OCI-LY1 (cell line): ENCODE measurements around the gene CRADD.
A peak's percentile ranks its signal among the peaks of the same experiment; 100 is the strongest.

ENCODE experiments used
- H2AFZ ChIP-seq: fragments of 200-600 bp; sonication (generic), shearing (Covaris generic); 2 replicates; pipeline ENCODE4 v1.6.0; 2014; ENCODE audit warnings: antibody characterized with exemption, mild to moderate bottlenecking, low read length
- H3F3A ChIP-seq: fragments of 200-600 bp; sonication (generic), shearing (Covaris generic); 2 replicates; pipeline ENCODE4 v1.6.0; 2014; ENCODE audit warnings: mild to moderate bottlenecking, antibody characterized with exemption, low read length, moderate library complexity; ENCODE audit not compliant: insufficient read depth
- H3K27ac ChIP-seq: fragments of 200-600 bp; sonication (generic); 2 replicates; pipeline ENCODE4 v1.5.1; 2014; ENCODE audit warnings: low read length, mixed run types, mild to moderate bottlenecking, low read depth; ENCODE audit not compliant: poor library complexity, severe bottlenecking
- H3K27me3 ChIP-seq: fragments of 200-600 bp; sonication (generic); 2 replicates; pipeline ENCODE4 v1.6.0; 2014; ENCODE audit warnings: antibody characterized with exemption, mild to moderate bottlenecking, low read length, moderate library complexity; ENCODE audit not compliant: insufficient read depth
- H3K36me3 ChIP-seq: fragments of 200-600 bp; sonication (generic); 2 replicates; pipeline ENCODE4 v1.6.1; 2014; ENCODE audit warnings: mild to moderate bottlenecking, antibody characterized with exemption, low read length, moderate library complexity, mixed read lengths; ENCODE audit not compliant: insufficient read depth
- H3K4me1 ChIP-seq: fragments of 200-600 bp; sonication (generic); 2 replicates; pipeline ENCODE4 v1.5.1; 2014; ENCODE audit warnings: mild to moderate bottlenecking, low read length, moderate library complexity; ENCODE audit not compliant: insufficient read depth, severe bottlenecking
- H3K4me2 ChIP-seq: fragments of 200-600 bp; sonication (generic), shearing (Covaris generic); 2 replicates; pipeline ENCODE4 v1.6.1; 2014; ENCODE audit warnings: low read length
- H3K4me3 ChIP-seq: fragments of 200-600 bp; sonication (generic); 2 replicates; pipeline ENCODE4 v1.5.1; 2014; ENCODE audit warnings: low read length, low read depth, mild to moderate bottlenecking, mixed read lengths; ENCODE audit not compliant: poor library complexity, severe bottlenecking
- H3K79me2 ChIP-seq: fragments of 200-600 bp; shearing (Covaris generic); 2 replicates; pipeline ENCODE4 v1.6.1; 2016; ENCODE audit warnings: mixed run types, low read length, mixed read lengths; ENCODE audit not compliant: insufficient read depth
- H3K9ac ChIP-seq: fragments of 200-600 bp; sonication (generic), shearing (Covaris generic); 2 replicates; pipeline ENCODE4 v1.6.1; 2014; ENCODE audit warnings: mild to moderate bottlenecking, low read length, mixed read lengths
- H3K9me2 ChIP-seq: fragments of 200-600 bp; sonication (generic), shearing (Covaris generic); 2 replicates; pipeline ENCODE4 v1.6.1; 2014; ENCODE audit warnings: low read depth, mild to moderate bottlenecking, low read length, mixed read lengths
- H3K9me3 ChIP-seq: fragments of 200-600 bp; shearing (Covaris generic); 2 replicates; pipeline ENCODE4 v1.6.1; 2014; ENCODE audit warnings: low read length, mixed read lengths
- H4K20me1 ChIP-seq: fragments of 200-600 bp; sonication (generic), shearing (Covaris generic); 2 replicates; pipeline ENCODE4 v1.6.0; 2016; ENCODE audit warnings: mild to moderate bottlenecking, low read length; ENCODE audit not compliant: insufficient read depth
- CTCF ChIP-seq: fragments of 200-600 bp; sonication (generic), shearing (Covaris generic); IDR thresholded peaks from 2 replicates; pipeline ENCODE4 v1.5.1; 2017; ENCODE audit warnings: mild to moderate bottlenecking, antibody characterized with exemption, low read length, moderate library complexity, mixed read lengths
- EZH2 ChIP-seq: fragments of 200-600 bp; sonication (generic), shearing (Covaris generic); IDR thresholded peaks from 2 replicates; pipeline ENCODE4 v1.8.0; 2017; ENCODE audit warnings: borderline replicate concordance, mixed run types, mild to moderate bottlenecking, antibody characterized with exemption, low read length, moderate library complexity, mixed read lengths

Gene CRADD

GRCh38 chr12:93674386-93674785 lies 2.8 kb upstream of the CRADD start:
- Histone ChIP-seq H3K9me3 (no peaks in the 10 kb centered on the region), H3K4me3 (no peak overlapping the region), H2AFZ (no peak overlapping the region), H3K27ac (no peak overlapping the region), H3F3A (no peaks in the 10 kb centered on the region), H3K9ac (no peak overlapping the region), H4K20me1 (no peaks in the 10 kb centered on the region), H3K4me1 (peaks cover 18% of the 10 kb centered on the region), H3K79me2 (no peaks in the 10 kb centered on the region), H3K9me2 (no peaks in the 10 kb centered on the region), H3K36me3 (no peaks in the 10 kb centered on the region), H3K27me3 (no peaks in the 10 kb centered on the region), H3K4me2 (no peak overlapping the region)
- TF ChIP-seq CTCF (no peak), EZH2 (no peak)

- H3K79me2 ChIP-seq = no peaks in the 10 kb centered on the region
- peak overlapping the region; percentile 92 for H3K4me2 ChIP-seq
- H3K36me3 ChIP-seq = no peaks in the 10 kb centered on the region
- peak overlapping the region; percentile 87 for H3K4me3 ChIP-seq
- no peaks in the 10 kb centered on the region for H4K20me1 ChIP-seq
- TF ChIP-seq EZH2 (no peak), CTCF (no peak)
- H3K9me2 ChIP-seq = no peaks in the 10 kb centered on the region
- peak overlapping the region; percentile 92 for H3K27ac ChIP-seq
- H3F3A ChIP-seq = no peaks in the 10 kb centered on the region
- H2AFZ ChIP-seq = peak overlapping the region; percentile 95
- H3K27me3 ChIP-seq = no peaks in the 10 kb centered on the region
- H3K4me1 ChIP-seq = peaks cover 18% of the 10 kb centered on the region
- H3K9me3 ChIP-seq = no peaks in the 10 kb centered on the region
- H3K9ac ChIP-seq = peak overlapping the region; percentile 92
These were observed 574 bp upstream of the CRADD start for GRCh38 chr12:93676408-93677194.

GRCh38 chr12:93678779-93679178 lies 1.6 kb downstream of the CRADD start:
- H3K9ac ChIP-seq = no peak overlapping the region
- H3K36me3 ChIP-seq = no peaks in the 10 kb centered on the region
- peak overlapping the region; percentile 27; the same call in 1 of the 2 replicates for H2AFZ ChIP-seq
- H3K9me2 ChIP-seq = no peaks in the 10 kb centered on the region
- peak overlapping the region; percentile 92 for H3K4me2 ChIP-seq
- H3K79me2 ChIP-seq = no peaks in the 10 kb centered on the region
- no peak for TF ChIP-seq CTCF
- TF ChIP-seq EZH2 = no peak
- no peaks in the 10 kb centered on the region for H3K27me3 ChIP-seq
- H3K9me3 ChIP-seq = no peaks in the 10 kb centered on the region
- H4K20me1 ChIP-seq = no peaks in the 10 kb centered on the region
- H3F3A ChIP-seq = no peaks in the 10 kb centered on the region
- H3K4me1 ChIP-seq = peaks cover 18% of the 10 kb centered on the region
- H3K4me3 ChIP-seq = no peak overlapping the region
- H3K27ac ChIP-seq = no peak overlapping the region
